Lower lobe of right lung (tissue), 2 donors: ENCODE measurements around the gene SPEF1. TPM values are rescaled to one million over a fixed set of nuclear protein-coding genes. Genes with fewer than 3 reads are reported as not detected.
A peak's percentile ranks its signal among the peaks of the same experiment; 100 is the strongest.

ENCODE experiments used
- ATAC-seq, 2 donors: fragments of 200-7000 bp; cut with Tn5 transposase; one replicate each; pipeline ENCODE4 v1.9.1; 2020 to 2022; ENCODE audit warnings: mild to moderate bottlenecking in 2 of 2, moderate library complexity in 2 of 2
- DNase-seq: peaks from one replicate; pipeline ENCODE4 v3.0.0-alpha.2; 2020
- H3K27ac ChIP-seq: fragments of 200-600 bp; one replicate; pipeline ENCODE4 v1.8.0; 2022
- H3K27me3 ChIP-seq: fragments of 200-600 bp; one replicate; pipeline ENCODE4 v1.8.0; 2022; ENCODE audit warnings: low read depth
- H3K36me3 ChIP-seq: fragments of 200-600 bp; one replicate; pipeline ENCODE4 v1.8.0; 2022; ENCODE audit warnings: mild to moderate bottlenecking
- H3K4me1 ChIP-seq: fragments of 200-600 bp; one replicate; pipeline ENCODE4 v1.8.0; 2022
- H3K4me3 ChIP-seq: fragments of 200-600 bp; one replicate; pipeline ENCODE4 v1.8.0; 2022; ENCODE audit warnings: mild to moderate bottlenecking
- H3K9me3 ChIP-seq: fragments of 200-600 bp; one replicate; pipeline ENCODE4 v1.8.0; 2022
- intact Hi-C: fragments of 100-400 bp; cut with DNase I; formaldehyde crosslinking; loops from one replicate; pipeline ENCODE4 v1.11.0; 2022
- total RNA-seq: library from RNA; stranded (reverse); fragmentation: NEBNext Ultra II Directional; extraction: Animal tissue kit (Norgen Biotek cat#: 25700); gene quantifications from one replicate; pipeline ENCODE4 v1.2.1, GENCODE V29; 2021
- TF ChIP-seq, protein P1 (sequence below): fragments of 200-600 bp; IDR thresholded peaks from one replicate; pipeline ENCODE4 v1.8.0; 2022; ENCODE audit warnings: antibody characterized with exemption, mild to moderate bottlenecking
- donor health status: DM: no; HTN: yes; CAD: no; lungs with severe emphysema.

Gene SPEF1
- total RNA-seq, 1 donor from 2014 or later: 3.9 TPM

DNA sequence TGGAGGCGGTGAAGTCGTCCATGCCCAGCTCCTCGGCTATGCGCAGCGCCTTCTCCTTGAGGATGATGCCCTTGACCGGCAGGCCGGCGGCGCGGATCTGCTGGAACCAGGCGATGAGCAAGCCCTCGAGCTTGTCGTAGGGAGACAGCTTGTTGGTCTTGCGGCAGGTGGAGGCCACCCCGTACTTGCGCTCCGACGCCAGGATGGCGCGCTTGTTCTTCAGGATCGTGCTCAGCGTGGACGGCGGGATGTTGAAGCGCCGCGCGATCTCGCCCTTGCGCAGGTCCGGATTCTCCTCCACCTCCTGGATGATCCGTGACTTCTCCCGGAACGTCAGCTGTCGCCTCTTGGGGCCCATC lies 4.9 kb upstream of the SPEF1 start:
- H3K9me3 ChIP-seq: no peaks in the 10 kb centered on the region
- peak; percentile 9 to 18 for ATAC-seq
- H3K27ac ChIP-seq: peak overlapping the region; percentile 87
- TF ChIP-seq, protein P1, sequence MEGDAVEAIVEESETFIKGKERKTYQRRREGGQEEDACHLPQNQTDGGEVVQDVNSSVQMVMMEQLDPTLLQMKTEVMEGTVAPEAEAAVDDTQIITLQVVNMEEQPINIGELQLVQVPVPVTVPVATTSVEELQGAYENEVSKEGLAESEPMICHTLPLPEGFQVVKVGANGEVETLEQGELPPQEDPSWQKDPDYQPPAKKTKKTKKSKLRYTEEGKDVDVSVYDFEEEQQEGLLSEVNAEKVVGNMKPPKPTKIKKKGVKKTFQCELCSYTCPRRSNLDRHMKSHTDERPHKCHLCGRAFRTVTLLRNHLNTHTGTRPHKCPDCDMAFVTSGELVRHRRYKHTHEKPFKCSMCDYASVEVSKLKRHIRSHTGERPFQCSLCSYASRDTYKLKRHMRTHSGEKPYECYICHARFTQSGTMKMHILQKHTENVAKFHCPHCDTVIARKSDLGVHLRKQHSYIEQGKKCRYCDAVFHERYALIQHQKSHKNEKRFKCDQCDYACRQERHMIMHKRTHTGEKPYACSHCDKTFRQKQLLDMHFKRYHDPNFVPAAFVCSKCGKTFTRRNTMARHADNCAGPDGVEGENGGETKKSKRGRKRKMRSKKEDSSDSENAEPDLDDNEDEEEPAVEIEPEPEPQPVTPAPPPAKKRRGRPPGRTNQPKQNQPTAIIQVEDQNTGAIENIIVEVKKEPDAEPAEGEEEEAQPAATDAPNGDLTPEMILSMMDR: no peak
- H3K36me3 ChIP-seq: peaks cover 13% of the 10 kb centered on the region
- no peaks in the 10 kb centered on the region for H3K27me3 ChIP-seq
- DNase-seq: peak; percentile 77
- peak overlapping the region; percentile 83 for H3K4me3 ChIP-seq
- peaks cover 45% of the 10 kb centered on the region for H3K4me1 ChIP-seq
- intact Hi-C loops: no loop called here

- H3K4me3 ChIP-seq: peak overlapping the region; percentile 83
- TF ChIP-seq, protein P1: no peak
- H3K9me3 ChIP-seq: no peaks in the 10 kb centered on the region
- ATAC-seq (peak; percentile 2 to 4), DNase-seq (peak; percentile 63)
- H3K4me1 ChIP-seq: peaks cover 51% of the 10 kb centered on the region
- no peaks in the 10 kb centered on the region for H3K27me3 ChIP-seq
- intact Hi-C loops: no loop called here
- peak overlapping the region; percentile 87 for H3K27ac ChIP-seq
- H3K36me3 ChIP-seq: peaks cover 13% of the 10 kb centered on the region
These were observed 4.2 kb upstream of the SPEF1 start for GRCh38 chr20:3785240-3786125.

GRCh38 chr20:3784863-3785239 lies 3.6 kb upstream of the SPEF1 start:
- ATAC-seq: no peak
- H3K4me1 ChIP-seq: peaks cover 51% of the 10 kb centered on the region
- TF ChIP-seq, protein P1: no peak
- H3K36me3 ChIP-seq: peaks cover 13% of the 10 kb centered on the region
- intact Hi-C loops: no loop called here
- no peak overlapping the region for H3K27ac ChIP-seq
- H3K9me3 ChIP-seq: no peaks in the 10 kb centered on the region
- no peaks in the 10 kb centered on the region for H3K27me3 ChIP-seq
- no peak for DNase-seq
- peak overlapping the region; percentile 83 for H3K4me3 ChIP-seq

DNA sequence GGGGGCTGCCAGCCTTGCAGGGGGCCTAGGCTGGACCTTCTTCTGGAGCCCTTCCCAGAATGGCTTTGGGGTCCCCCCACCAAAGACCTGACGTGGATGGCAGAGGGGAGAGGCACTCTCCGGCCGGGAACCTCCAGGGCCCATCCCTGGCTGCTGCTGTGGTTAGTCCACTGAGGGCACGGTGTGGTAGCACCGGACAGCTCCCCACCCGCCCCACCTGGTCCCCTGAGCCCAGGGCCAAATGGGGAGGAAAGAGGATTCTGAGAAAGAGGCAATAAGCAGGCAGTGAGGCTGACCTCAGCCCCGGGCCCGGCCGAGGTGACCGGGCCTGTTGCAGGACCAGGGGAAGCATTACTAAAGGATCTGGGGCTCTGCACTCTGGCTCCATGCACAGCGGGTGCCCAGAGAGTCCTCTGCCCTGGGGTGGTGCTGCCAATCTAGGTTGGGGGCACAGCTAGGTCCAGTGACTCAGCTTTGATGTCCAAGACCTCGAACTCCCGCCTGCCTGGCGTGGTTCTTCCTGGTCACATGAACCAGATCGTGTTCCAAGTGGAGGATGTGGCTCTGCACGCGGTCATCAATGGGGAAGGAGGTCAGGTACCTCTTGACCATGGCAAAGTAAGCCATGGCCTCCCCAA lies 3.1 kb upstream of the SPEF1 start:
- Histone ChIP-seq H3K27me3 (no peaks in the 10 kb centered on the region), H3K9me3 (no peaks in the 10 kb centered on the region), H3K4me3 (peak overlapping the region; percentile 83), H3K27ac (no peak overlapping the region), H3K36me3 (peaks cover 13% of the 10 kb centered on the region), H3K4me1 (peaks cover 51% of the 10 kb centered on the region)
- no peak for ATAC-seq
- intact Hi-C loops: no loop called here
- TF ChIP-seq, protein P1: no peak
- peak; percentile 47 for DNase-seq

DNA sequence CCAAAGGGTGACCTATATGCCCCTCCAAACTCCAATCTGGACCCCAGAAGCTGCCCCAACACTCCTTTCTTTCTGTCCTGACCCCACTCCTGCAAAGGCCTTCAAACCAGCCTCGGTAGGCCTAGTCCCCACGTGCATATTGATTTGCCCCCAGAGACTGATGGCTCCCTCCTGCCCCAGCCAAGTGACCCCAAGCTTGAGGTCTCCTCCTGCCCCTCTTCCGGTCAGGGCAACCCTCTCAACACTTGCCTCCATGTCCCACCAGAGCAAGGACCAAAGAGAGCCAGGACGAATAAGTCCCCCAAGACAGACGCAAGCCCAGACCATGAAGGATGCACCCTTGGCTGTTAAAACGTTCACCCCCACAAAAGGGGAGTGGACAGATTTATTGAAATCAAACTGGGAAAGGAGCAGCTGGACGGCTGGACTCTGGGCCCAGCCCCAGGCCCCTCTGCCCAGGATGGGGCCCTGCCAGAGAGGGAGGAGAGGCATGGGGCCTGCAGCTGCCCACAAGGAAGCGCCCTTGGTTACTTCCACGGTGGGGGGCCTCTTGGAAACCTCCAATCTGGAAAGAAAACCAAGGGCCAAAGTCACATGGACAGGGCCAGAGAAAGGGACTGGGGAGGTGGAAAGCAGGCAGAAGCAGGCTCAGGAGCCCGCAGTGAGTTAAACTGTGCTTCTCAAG lies 2.4 kb upstream of the SPEF1 start:
- H3K36me3 ChIP-seq: peaks cover 13% of the 10 kb centered on the region
- peak overlapping the region; percentile 3 for H3K4me3 ChIP-seq
- ATAC-seq (no peak), DNase-seq (peak; percentile 28)
- H3K27me3 ChIP-seq: peaks cover 3% of the 10 kb centered on the region
- peak overlapping the region; percentile 18 for H3K27ac ChIP-seq
- TF ChIP-seq, protein P1: no peak
- H3K9me3 ChIP-seq: no peaks in the 10 kb centered on the region
- intact Hi-C loops: no loop called here
- H3K4me1 ChIP-seq: peaks cover 53% of the 10 kb centered on the region
